ENCODE measurements around the gene TFB1M. TPM values are rescaled to one million over a fixed set of nuclear protein-coding genes. Genes with fewer than 3 reads are reported as not detected.

The TFB1M gene
- polyA plus RNA-seq, 2 of the 4 experiments (the other 2 are of a cell fraction): 9.8 to 19.5 TPM

GRCh38 chr6:155254139-155254538 lies 60.1 kb downstream of the TFB1M start:
- FAIRE-seq: no peak
- 96% methylated on average over 7 of the region's 10 CpGs for WGBS (ENCODE audit: missing lambda C conversion rate)
- Histone ChIP-seq H3K27ac (no peak overlapping the region), H3K4me1 (0 out of 3 replicates have a peak, but pooled peaks cover 5% of the 10 kb centered on the region), H3K4me2 (no peak overlapping the region), H3K9me3 (no peaks in the 10 kb centered on the region), H3K4me3 (no peak overlapping the region)
- ATAC-seq: no peak
- POLR2A ChIA-PET: no interaction called here
- no peak for TF ChIP-seq CTCF (IDR thresholded peaks at IDR 0.05)
- no peak for TF ChIP-seq POLR2AphosphoS2 (conservative IDR thresholded peaks at IDR 0.05; ENCODE audit: low read length)
- CTCF ChIA-PET: no interaction called here
- DNase-seq (ENCODE audit: low read depth in 1 of 2, low spot score in 1 of 2): no peak

GRCh38 chr6:155253337-155253736 lies 60.9 kb downstream of the TFB1M start:
- no peak overlapping the region for H3K27ac ChIP-seq
- CTCF ChIA-PET: no interaction called here
- FAIRE-seq: no peak
- POLR2A ChIA-PET: no interaction called here
- ATAC-seq: no peak
- no peak for DNase-seq (ENCODE audit: low read depth in 1 of 2, low spot score in 1 of 2)
- no peaks in the 10 kb centered on the region for H3K9me3 ChIP-seq
- no peak overlapping the region for H3K4me3 ChIP-seq
- no peak for TF ChIP-seq HES2 (IDR thresholded peaks at IDR 0.05)
- TF ChIP-seq CTCF (IDR thresholded peaks at IDR 0.05): no peak
- TF ChIP-seq MAZ (IDR thresholded peaks at IDR 0.05; ENCODE audit: borderline replicate concordance, low read depth, low read length): no peak
- TF ChIP-seq GATA3 (IDR thresholded peaks at IDR 0.05; ENCODE audit: borderline replicate concordance): no peak
- TF ChIP-seq RCOR1 (IDR thresholded peaks at IDR 0.05; ENCODE audit: low read depth, low read length): no peak
- TF ChIP-seq SMC3 (IDR thresholded peaks at IDR 0.05): no peak
- TF ChIP-seq RAD21 (conservative IDR thresholded peaks at IDR 0.05 in 1 of 2, IDR thresholded peaks at IDR 0.05 in 1 of 2): no peak
- no peak for TF ChIP-seq ESRRA (IDR thresholded peaks at IDR 0.05; ENCODE audit: borderline replicate concordance, low read length)
- no peak for TF ChIP-seq CHD4 (IDR thresholded peaks at IDR 0.05; ENCODE audit: borderline replicate concordance)
- TF ChIP-seq MAFK (IDR thresholded peaks at IDR 0.05; ENCODE audit: partially characterized antibody): no peak
- TF ChIP-seq JUNB (IDR thresholded peaks at IDR 0.05): no peak
- TF ChIP-seq POLR2AphosphoS2 (conservative IDR thresholded peaks at IDR 0.05; ENCODE audit: low read length): no peak
- TF ChIP-seq, protein P1, sequence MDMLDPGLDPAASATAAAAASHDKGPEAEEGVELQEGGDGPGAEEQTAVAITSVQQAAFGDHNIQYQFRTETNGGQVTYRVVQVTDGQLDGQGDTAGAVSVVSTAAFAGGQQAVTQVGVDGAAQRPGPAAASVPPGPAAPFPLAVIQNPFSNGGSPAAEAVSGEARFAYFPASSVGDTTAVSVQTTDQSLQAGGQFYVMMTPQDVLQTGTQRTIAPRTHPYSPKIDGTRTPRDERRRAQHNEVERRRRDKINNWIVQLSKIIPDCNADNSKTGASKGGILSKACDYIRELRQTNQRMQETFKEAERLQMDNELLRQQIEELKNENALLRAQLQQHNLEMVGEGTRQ (IDR thresholded peaks at IDR 0.05): no peak
- no peak for TF ChIP-seq ZNF302 (CRISPR knock-in tag; IDR thresholded peaks at IDR 0.05)
- TF ChIP-seq SREBF2 (IDR thresholded peaks at IDR 0.05): no peak
- TF ChIP-seq KDM1A (IDR thresholded peaks at IDR 0.05; ENCODE audit: low read depth): no peak
- no peak for TF ChIP-seq PHF8 (IDR thresholded peaks at IDR 0.05; ENCODE audit: borderline replicate concordance, low read depth)
- 23% methylated on average over 1 of the region's 1 CpG for WGBS (ENCODE audit: missing lambda C conversion rate)
- no peak overlapping the region for H3K4me2 ChIP-seq
- H3K4me1 ChIP-seq: peaks cover 6% of the 10 kb centered on the region; the same call in 1 of the 3 replicates

DNA sequence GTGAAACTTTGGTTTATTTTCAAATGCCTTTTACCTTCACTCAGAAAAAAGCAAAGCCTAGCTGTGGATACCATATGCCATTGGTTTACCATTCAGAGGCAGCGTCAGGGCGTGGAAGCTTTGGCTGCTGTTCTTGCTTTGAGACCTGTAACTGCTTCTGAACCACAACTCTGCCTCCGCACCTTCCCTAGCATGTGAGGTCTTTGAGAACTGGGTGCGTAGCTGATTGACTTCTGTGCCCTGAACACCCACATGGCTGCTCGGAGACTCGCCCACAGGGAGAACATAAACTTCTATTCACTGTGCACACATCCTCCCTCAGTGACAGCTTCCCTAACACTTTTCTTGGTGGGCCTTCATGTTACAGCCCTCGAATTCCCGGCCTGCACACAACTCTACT lies 61.7 kb downstream of the TFB1M start:
- no peak overlapping the region for H3K4me2 ChIP-seq
- no peak overlapping the region for H3K4me3 ChIP-seq
- no peaks in the 10 kb centered on the region for H3K9me3 ChIP-seq
- peaks cover 13% of the 10 kb centered on the region for H3K4me1 ChIP-seq
- FAIRE-seq: no peak
- ATAC-seq: no peak
- H3K27ac ChIP-seq: no peak overlapping the region
- no peak for DNase-seq (ENCODE audit: low read depth in 1 of 2, low spot score in 1 of 2)
- CTCF ChIA-PET: interaction anchor here (1.3 to 3.1 kb wide), 3 partner anchors 13 to 75 kb away, joined by 3 to 9 read pairs (median 4); no protein-coding TSS in a partner anchor
- WGBS (ENCODE audit: missing lambda C conversion rate): 96% methylated on average over 8 of the region's 8 CpGs
- POLR2A ChIA-PET: no interaction called here
- TF ChIP-seq BHLHE40 (IDR thresholded peaks at IDR 0.05; ENCODE audit: low read depth, low read length) (no peak), CBX8 (IDR thresholded peaks at IDR 0.05) (no peak), CEBPB (IDR thresholded peaks at IDR 0.05) (no peak), NPAS2 (CRISPR knock-in tag; IDR thresholded peaks at IDR 0.05; ENCODE audit: borderline replicate concordance) (no peak), TP53 (CRISPR knock-in tag; IDR thresholded peaks at IDR 0.05) (no peak), HOXA7 (CRISPR knock-in tag; IDR thresholded peaks at IDR 0.05) (no peak), PBX3 (IDR thresholded peaks at IDR 0.05) (no peak), ATOH8 (CRISPR knock-in tag; IDR thresholded peaks at IDR 0.05; ENCODE audit: low read depth) (no peak), TFCP2L1 (CRISPR knock-in tag; IDR thresholded peaks at IDR 0.05) (no peak), ESRRA (IDR thresholded peaks at IDR 0.05; ENCODE audit: borderline replicate concordance, low read length) (no peak), POLR2A (IDR thresholded peaks at IDR 0.05; ENCODE audit: low read length) (no peak), RNF2 (IDR thresholded peaks at IDR 0.05; ENCODE audit: borderline replicate concordance, low read depth) (no peak), MAFK (IDR thresholded peaks at IDR 0.05; ENCODE audit: partially characterized antibody) (no peak), MAZ (IDR thresholded peaks at IDR 0.05; ENCODE audit: borderline replicate concordance, low read depth, low read length) (no peak), GATA3 (IDR thresholded peaks at IDR 0.05; ENCODE audit: borderline replicate concordance) (no peak), EHMT2 (IDR thresholded peaks at IDR 0.05; ENCODE audit: low read depth) (no peak)

All from A549 (cell line).